Stomach (tissue), 4 donors: ENCODE data around the gene HSPA1L.

ENCODE experiments used
- EP300 ChIP-seq: sonication (generic); formaldehyde crosslinking; IDR thresholded peaks from one replicate; pipeline ENCODE4 v1.6.1; 2017; ENCODE audit warnings: antibody characterized with exemption
- POLR2A ChIP-seq, 4 donors: fragments of 450-650 bp; IDR thresholded peaks; one replicate each; pipeline ENCODE4 v1.6.1; 2016; ENCODE audit warnings: antibody characterized with exemption in 4 of 4, control low read depth in 2 of 4, mild to moderate bottlenecking in 1 of 4, moderate library complexity in 1 of 4
- POLR2AphosphoS5 ChIP-seq, 3 donors: sonication (generic); formaldehyde crosslinking; IDR thresholded peaks; one replicate each; pipeline ENCODE4 v1.6.1; 2016; ENCODE audit warnings: antibody characterized with exemption in 3 of 3
- TF ChIP-seq, protein P1 (sequence below), 7 experiments: fragments of 450-650 bp in 4 of 7; fragments of 200-600 bp in 3 of 7; sonication (generic) in 3 of 7; IDR thresholded peaks; one replicate each; pipeline ENCODE4 v1.5.1; 2016 to 2019; ENCODE audit warnings: antibody characterized with exemption in 7 of 7, control low read depth in 2 of 7, mild to moderate bottlenecking in 1 of 7

DNA sequence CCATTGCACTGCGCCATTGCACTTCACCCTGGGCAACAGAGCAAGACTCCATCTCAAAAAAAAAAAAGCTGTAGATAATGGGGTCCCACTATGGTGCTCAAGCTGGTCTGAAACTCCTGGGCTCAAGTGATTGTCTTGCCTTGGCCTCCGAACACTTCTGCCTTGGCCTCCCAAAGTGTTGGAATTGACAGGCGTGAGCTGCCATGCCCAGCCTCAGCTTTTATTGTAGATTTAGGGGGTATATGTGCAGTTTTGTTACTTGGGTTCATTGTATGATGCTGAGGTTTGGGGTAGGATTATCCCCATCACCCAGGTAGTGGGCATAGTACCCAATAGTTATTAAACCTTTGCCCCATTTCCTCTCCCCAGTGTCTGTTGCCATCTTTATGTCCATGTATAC, 23.9 kb upstream of the HSPA1L start:
- TF ChIP-seq, protein P1, sequence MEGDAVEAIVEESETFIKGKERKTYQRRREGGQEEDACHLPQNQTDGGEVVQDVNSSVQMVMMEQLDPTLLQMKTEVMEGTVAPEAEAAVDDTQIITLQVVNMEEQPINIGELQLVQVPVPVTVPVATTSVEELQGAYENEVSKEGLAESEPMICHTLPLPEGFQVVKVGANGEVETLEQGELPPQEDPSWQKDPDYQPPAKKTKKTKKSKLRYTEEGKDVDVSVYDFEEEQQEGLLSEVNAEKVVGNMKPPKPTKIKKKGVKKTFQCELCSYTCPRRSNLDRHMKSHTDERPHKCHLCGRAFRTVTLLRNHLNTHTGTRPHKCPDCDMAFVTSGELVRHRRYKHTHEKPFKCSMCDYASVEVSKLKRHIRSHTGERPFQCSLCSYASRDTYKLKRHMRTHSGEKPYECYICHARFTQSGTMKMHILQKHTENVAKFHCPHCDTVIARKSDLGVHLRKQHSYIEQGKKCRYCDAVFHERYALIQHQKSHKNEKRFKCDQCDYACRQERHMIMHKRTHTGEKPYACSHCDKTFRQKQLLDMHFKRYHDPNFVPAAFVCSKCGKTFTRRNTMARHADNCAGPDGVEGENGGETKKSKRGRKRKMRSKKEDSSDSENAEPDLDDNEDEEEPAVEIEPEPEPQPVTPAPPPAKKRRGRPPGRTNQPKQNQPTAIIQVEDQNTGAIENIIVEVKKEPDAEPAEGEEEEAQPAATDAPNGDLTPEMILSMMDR (IDR thresholded peaks at IDR 0.05) = no peak
- TF ChIP-seq EP300 (no peak), POLR2A (IDR thresholded peaks at IDR 0.05) (no peak), POLR2AphosphoS5 (IDR thresholded peaks at IDR 0.05) (no peak)
